ENCODE measurements around the gene SESN1.
"Not testable (repeated sequence)": the region's sequence is repeated elsewhere in the genome, so short reads cannot be mapped to it uniquely, and the experiment has no call there.

Gene SESN1
- total RNA-seq, result 8.6 to 76.6 (median 36.7) reads per million in 3 experiments

- peak; percentile 77 for DNase-seq
These were observed at the start of gene SESN1 for GRCh38 chr6:109094416-109095035. Gene SESN1 (minus strand): TSS chr6:109094846. CDS start chr6:109094073, 773 bp downstream.

- no peak for DNase-seq
These were observed 48.5 kb upstream of the SESN1 start for GRCh38 chr6:109143191-109143590.

- DNase-seq, result not testable (repeated sequence)
These were observed 47.4 kb upstream of the SESN1 start for GRCh38 chr6:109142067-109142466.

- no peak for DNase-seq
These were observed 44.5 kb upstream of the SESN1 start for GRCh38 chr6:109139109-109139508.

GRCh38 chr6:109136530-109136929 is 41.9 kb upstream of the SESN1 start:
- DNase-seq, result not testable (repeated sequence)

- DNase-seq, result not testable (repeated sequence)
These were observed 41.4 kb upstream of the SESN1 start for GRCh38 chr6:109136039-109136438.

- DNase-seq, result not testable (repeated sequence)
These were observed 41.0 kb upstream of the SESN1 start for GRCh38 chr6:109135600-109135999.

- no peak for DNase-seq
These were observed 35.4 kb upstream of the SESN1 start for GRCh38 chr6:109130065-109130464.

- DNase-seq, result no peak
These were observed 30.9 kb upstream of the SESN1 start for GRCh38 chr6:109125504-109125903.

GRCh38 chr6:109124219-109124618 is 29.6 kb upstream of the SESN1 start:
- DNase-seq, result no peak

- DNase-seq, result no peak
These were observed 26.8 kb upstream of the SESN1 start for GRCh38 chr6:109121411-109121810.

- no peak for DNase-seq
These were observed 24.3 kb upstream of the SESN1 start for GRCh38 chr6:109118871-109119354.

- DNase-seq, result no peak
These were observed 23.7 kb upstream of the SESN1 start for GRCh38 chr6:109118337-109118736.

- DNase-seq, result no peak
These were observed 22.8 kb upstream of the SESN1 start for GRCh38 chr6:109117346-109118035.

- DNase-seq, result not testable (repeated sequence)
These were observed 18.0 kb upstream of the SESN1 start for GRCh38 chr6:109112663-109113062.

- DNase-seq, result not testable (repeated sequence)
These were observed 15.0 kb upstream of the SESN1 start for GRCh38 chr6:109109663-109110062.

- DNase-seq, result no peak
These were observed 11.0 kb upstream of the SESN1 start for GRCh38 chr6:109105681-109106080.

- DNase-seq, result no peak
These were observed 9.9 kb upstream of the SESN1 start for GRCh38 chr6:109104512-109104911.

- no peak for DNase-seq
These were observed 9.3 kb upstream of the SESN1 start for GRCh38 chr6:109103942-109104341.

GRCh38 chr6:109102762-109103161 is 8.1 kb upstream of the SESN1 start:
- DNase-seq, result no peak

- no peak for DNase-seq
These were observed 3.0 kb upstream of the SESN1 start for GRCh38 chr6:109097661-109098060.

GRCh38 chr6:109096208-109096607 is 1.6 kb upstream of the SESN1 start:
- no peak for DNase-seq

GRCh38 chr6:109095835-109096084 is 1.1 kb upstream of the SESN1 start:
- DNase-seq, result no peak

GRCh38 chr6:109095036-109095834 is 589 bp upstream of the SESN1 start, which contains the start of gene CEP57L1:
Gene CEP57L1 (plus strand): TSS chr6:109095507. CDS start chr6:109145222, 49,715 bp downstream.
- peak; percentile 95 for DNase-seq

Measured in central memory CD4-positive, alpha-beta T cell (primary cell).